MM.1S (cell line): ENCODE results near the gene LAMC3.

Experiments used
- DNase-seq: peaks from one replicate; pipeline ENCODE4 v3.0.0-alpha.2; 2015
- H2AFZ ChIP-seq: fragments of 300-600 bp; sonication (generic); 2 replicates; pipeline ENCODE4 v1.6.0; 2016; ENCODE audit warnings: antibody characterized with exemption, low read length
- H3F3A ChIP-seq: fragments of 300-600 bp; sonication (generic); 2 replicates; pipeline ENCODE4 v1.6.1; 2016; ENCODE audit warnings: mild to moderate bottlenecking, antibody characterized with exemption, low read length, moderate library complexity, mixed read lengths; ENCODE audit not compliant: insufficient read depth
- H3K27ac ChIP-seq: fragments of 300-600 bp; sonication (generic); 2 replicates; pipeline ENCODE4 v1.5.1; 2016; ENCODE audit warnings: mild to moderate bottlenecking, low read length
- H3K27me3 ChIP-seq: fragments of 300-600 bp; sonication (generic); replicated peaks from 2 replicates; pipeline ENCODE4 v1.6.0; 2016; ENCODE audit warnings: low read length; ENCODE audit not compliant: insufficient read depth
- H3K36me3 ChIP-seq: fragments of 300-600 bp; sonication (generic); replicated peaks from 2 replicates; pipeline ENCODE4 v1.6.1; 2016; ENCODE audit warnings: mild to moderate bottlenecking, low read length, mixed read lengths; ENCODE audit not compliant: insufficient read depth
- H3K4me1 ChIP-seq: fragments of 300-600 bp; sonication (generic); 2 replicates; pipeline ENCODE4 v1.6.1; 2016; ENCODE audit warnings: low read length, mixed read lengths
- H3K4me2 ChIP-seq: fragments of 300-600 bp; sonication (generic); 2 replicates; pipeline ENCODE4 v1.6.0; 2016; ENCODE audit warnings: low read depth, low read length
- H3K4me3 ChIP-seq: fragments of 300-600 bp; sonication (generic); 2 replicates; pipeline ENCODE4 v1.5.1; 2016; ENCODE audit warnings: low read length, mixed read lengths
- H3K79me2 ChIP-seq: fragments of 300-600 bp; sonication (generic); 2 replicates; pipeline ENCODE4 v1.6.1; 2016; ENCODE audit warnings: mixed run types, low read length, mixed read lengths
- H3K9ac ChIP-seq: fragments of 300-600 bp; sonication (generic); 2 replicates; pipeline ENCODE4 v1.6.1; 2016; ENCODE audit warnings: low read length, mixed read lengths
- H3K9me2 ChIP-seq: fragments of 300-600 bp; sonication (generic); replicated peaks from 2 replicates; pipeline ENCODE4 v1.6.1; 2016; ENCODE audit warnings: mild to moderate bottlenecking, low read length, mixed read lengths; ENCODE audit not compliant: insufficient read depth
- H3K9me3 ChIP-seq: fragments of 300-600 bp; sonication (generic); replicated peaks from 2 replicates; pipeline ENCODE4 v1.6.1; 2016; ENCODE audit warnings: mild to moderate bottlenecking, low read length, mixed read lengths; ENCODE audit not compliant: insufficient read depth
- H4K20me1 ChIP-seq: fragments of 300-600 bp; sonication (generic); 2 replicates; pipeline ENCODE4 v1.6.1; 2016; ENCODE audit warnings: mild to moderate bottlenecking, low read length, moderate library complexity, mixed read lengths; ENCODE audit not compliant: insufficient read depth
- EZH2 ChIP-seq: fragments of 300-600 bp; sonication (generic); optimal IDR thresholded peaks from 2 replicates; pipeline ENCODE3; 2017; ENCODE audit warnings: low read depth, mild to moderate bottlenecking, antibody characterized with exemption, low read length, mixed read lengths
- EZH2phosphoT487 ChIP-seq: fragments of 300-600 bp; sonication (generic); IDR thresholded peaks from 2 replicates; pipeline ENCODE4 v1.6.1; 2018; ENCODE audit warnings: antibody characterized with exemption, low read length
- TF ChIP-seq, protein P1 (sequence below): fragments of 300-600 bp; sonication (generic); IDR thresholded peaks from 2 replicates; pipeline ENCODE4 v1.5.1; 2016; ENCODE audit warnings: antibody characterized with exemption, low read length, mixed read lengths

The LAMC3 gene

DNA sequence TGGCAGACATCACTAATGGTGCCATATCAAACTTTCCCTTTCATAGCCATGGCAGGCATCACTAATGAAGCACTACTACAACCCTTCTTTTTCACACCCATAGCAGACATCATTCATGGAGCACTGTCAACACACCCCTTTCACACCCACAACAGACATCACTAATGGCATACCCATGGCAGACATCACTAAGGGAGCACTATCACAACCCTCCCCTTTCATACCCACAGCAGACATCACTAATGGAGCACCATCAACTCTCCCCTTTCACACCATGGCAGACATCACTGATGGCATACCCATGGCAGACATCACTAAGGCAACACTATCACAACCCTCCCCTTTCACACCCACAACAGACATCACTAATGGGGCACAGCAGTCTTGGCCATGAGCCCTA, 33.7 kb downstream of the LAMC3 start:
- Histone ChIP-seq H3K27me3 (peaks cover 55% of the 10 kb centered on the region), H2AFZ (no peak overlapping the region), H3K4me1 (no peaks in the 10 kb centered on the region), H3F3A (no peaks in the 10 kb centered on the region), H3K4me3 (no peak overlapping the region), H4K20me1 (no peaks in the 10 kb centered on the region), H3K9me2 (no peaks in the 10 kb centered on the region), H3K9me3 (no peaks in the 10 kb centered on the region), H3K27ac (no peak overlapping the region), H3K36me3 (no peaks in the 10 kb centered on the region), H3K79me2 (no peaks in the 10 kb centered on the region), H3K4me2 (no peak overlapping the region), H3K9ac (no peak overlapping the region)
- no peak for DNase-seq
- TF ChIP-seq, protein P1, sequence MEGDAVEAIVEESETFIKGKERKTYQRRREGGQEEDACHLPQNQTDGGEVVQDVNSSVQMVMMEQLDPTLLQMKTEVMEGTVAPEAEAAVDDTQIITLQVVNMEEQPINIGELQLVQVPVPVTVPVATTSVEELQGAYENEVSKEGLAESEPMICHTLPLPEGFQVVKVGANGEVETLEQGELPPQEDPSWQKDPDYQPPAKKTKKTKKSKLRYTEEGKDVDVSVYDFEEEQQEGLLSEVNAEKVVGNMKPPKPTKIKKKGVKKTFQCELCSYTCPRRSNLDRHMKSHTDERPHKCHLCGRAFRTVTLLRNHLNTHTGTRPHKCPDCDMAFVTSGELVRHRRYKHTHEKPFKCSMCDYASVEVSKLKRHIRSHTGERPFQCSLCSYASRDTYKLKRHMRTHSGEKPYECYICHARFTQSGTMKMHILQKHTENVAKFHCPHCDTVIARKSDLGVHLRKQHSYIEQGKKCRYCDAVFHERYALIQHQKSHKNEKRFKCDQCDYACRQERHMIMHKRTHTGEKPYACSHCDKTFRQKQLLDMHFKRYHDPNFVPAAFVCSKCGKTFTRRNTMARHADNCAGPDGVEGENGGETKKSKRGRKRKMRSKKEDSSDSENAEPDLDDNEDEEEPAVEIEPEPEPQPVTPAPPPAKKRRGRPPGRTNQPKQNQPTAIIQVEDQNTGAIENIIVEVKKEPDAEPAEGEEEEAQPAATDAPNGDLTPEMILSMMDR: no peak
- no peak for TF ChIP-seq EZH2phosphoT487
- no peak for TF ChIP-seq EZH2

DNA sequence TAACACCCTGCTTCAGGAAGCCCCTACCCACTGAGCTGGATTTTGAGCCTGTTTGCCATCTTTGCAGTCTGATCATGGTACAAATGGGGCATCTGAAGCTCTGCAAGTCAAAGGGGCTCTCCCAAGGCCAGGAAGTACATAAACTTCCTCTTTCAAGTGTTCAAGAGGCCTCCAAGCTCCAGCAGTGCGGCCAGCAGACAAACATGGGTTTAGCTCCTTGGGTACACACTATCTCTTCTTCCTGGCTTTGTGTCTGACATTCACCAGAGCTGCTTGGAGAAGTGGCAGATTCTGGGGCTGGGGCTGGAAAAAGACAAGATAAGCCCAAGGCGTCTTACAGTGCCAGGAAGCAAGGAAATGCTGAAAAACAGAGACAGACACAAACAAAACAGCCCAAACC, 34.1 kb downstream of the LAMC3 start:
- Histone ChIP-seq H3K4me2 (no peak overlapping the region), H3K79me2 (no peaks in the 10 kb centered on the region), H3K9me2 (no peaks in the 10 kb centered on the region), H3K36me3 (no peaks in the 10 kb centered on the region), H3K4me3 (no peak overlapping the region), H3K27ac (no peak overlapping the region), H4K20me1 (no peaks in the 10 kb centered on the region), H3K4me1 (no peaks in the 10 kb centered on the region), H2AFZ (no peak overlapping the region), H3K9me3 (no peaks in the 10 kb centered on the region), H3F3A (no peaks in the 10 kb centered on the region), H3K9ac (no peak overlapping the region), H3K27me3 (peaks cover 50% of the 10 kb centered on the region)
- TF ChIP-seq EZH2 (no peak), EZH2phosphoT487 (no peak)
- TF ChIP-seq, protein P1: no peak
- DNase-seq: no peak

DNA sequence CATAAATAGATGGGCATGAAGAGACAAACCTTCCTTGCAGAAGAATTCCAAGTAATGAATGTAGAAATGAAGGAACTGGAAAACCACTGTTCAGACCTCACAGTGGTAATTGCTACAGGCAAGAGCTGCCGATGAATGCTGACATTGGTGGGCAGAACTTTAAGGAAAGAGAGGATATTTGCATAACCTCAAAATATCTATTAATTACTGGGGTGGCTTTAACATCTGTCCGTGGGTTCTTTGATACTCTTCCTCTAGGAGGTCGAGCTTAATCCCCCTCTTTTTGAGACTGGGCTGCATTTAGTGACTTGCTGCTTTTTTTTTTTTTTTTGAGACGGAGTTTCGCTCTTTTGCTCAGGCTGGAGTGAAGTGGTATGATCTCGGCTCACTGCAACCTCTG, 34.7 kb downstream of the LAMC3 start:
- no peak for DNase-seq
- Histone ChIP-seq H3K27me3 (peaks cover 50% of the 10 kb centered on the region), H3F3A (no peaks in the 10 kb centered on the region), H3K9me2 (no peaks in the 10 kb centered on the region), H4K20me1 (no peaks in the 10 kb centered on the region), H3K4me3 (no peak overlapping the region), H3K9ac (no peak overlapping the region), H3K4me2 (no peak overlapping the region), H2AFZ (no peak overlapping the region), H3K36me3 (no peaks in the 10 kb centered on the region), H3K9me3 (no peaks in the 10 kb centered on the region), H3K79me2 (no peaks in the 10 kb centered on the region), H3K4me1 (no peaks in the 10 kb centered on the region), H3K27ac (no peak overlapping the region)
- TF ChIP-seq EZH2phosphoT487: no peak
- TF ChIP-seq, protein P1: no peak
- no peak for TF ChIP-seq EZH2
